ENCODE results near the gene SLC26A11.

Gene SLC26A11

GRCh38 chr17:80185968-80186367, 34.3 kb upstream of the SLC26A11 start:
- no peak overlapping the region for H3K4me3 ChIP-seq (replicated peaks in 1 of 2; ENCODE audit: low read depth in 2 of 2, low read length in 2 of 2)
- TF ChIP-seq CTCF (IDR thresholded peaks at IDR 0.05; ENCODE audit: low read depth, low read length), result no peak
- no peak for DNase-seq (ENCODE audit: low read depth in 2 of 2)

GRCh38 chr17:80187090-80187489, 33.1 kb upstream of the SLC26A11 start:
- DNase-seq (ENCODE audit: low read depth in 2 of 2), result peak; percentile 36 to 57
- H3K4me3 ChIP-seq (replicated peaks in 1 of 2; ENCODE audit: low read depth in 2 of 2, low read length in 2 of 2), result peak overlapping the region in 1 of 2 donors; percentile 39
- TF ChIP-seq CTCF (IDR thresholded peaks at IDR 0.05; ENCODE audit: low read depth, low read length), result no peak

GRCh38 chr17:80187515-80187941, 32.7 kb upstream of the SLC26A11 start:
- H3K4me3 ChIP-seq (replicated peaks in 1 of 2; ENCODE audit: low read depth in 2 of 2, low read length in 2 of 2), result peak overlapping the region in 1 of 2 donors; percentile 39
- peak; percentile 52 to 64 for DNase-seq (ENCODE audit: low read depth in 2 of 2)
- no peak for TF ChIP-seq CTCF (IDR thresholded peaks at IDR 0.05; ENCODE audit: low read depth, low read length)

- TF ChIP-seq CTCF (IDR thresholded peaks at IDR 0.05; ENCODE audit: low read depth, low read length), result no peak
- H3K4me3 ChIP-seq (replicated peaks in 1 of 2; ENCODE audit: low read depth in 2 of 2, low read length in 2 of 2), result no peak overlapping the region
- no peak for DNase-seq (ENCODE audit: low read depth in 2 of 2)
Measured at GRCh38 chr17:80189611-80190010, 30.6 kb upstream of the SLC26A11 start.

GRCh38 chr17:80190716-80191115, 29.5 kb upstream of the SLC26A11 start:
- DNase-seq (ENCODE audit: low read depth in 2 of 2), result no peak
- TF ChIP-seq CTCF (IDR thresholded peaks at IDR 0.05; ENCODE audit: low read depth, low read length), result no peak
- H3K4me3 ChIP-seq (replicated peaks in 1 of 2; ENCODE audit: low read depth in 2 of 2, low read length in 2 of 2), result no peak overlapping the region

GRCh38 chr17:80191192-80191591, 29.0 kb upstream of the SLC26A11 start:
- no peak overlapping the region for H3K4me3 ChIP-seq (replicated peaks in 1 of 2; ENCODE audit: low read depth in 2 of 2, low read length in 2 of 2)
- no peak for DNase-seq (ENCODE audit: low read depth in 2 of 2)
- no peak for TF ChIP-seq CTCF (IDR thresholded peaks at IDR 0.05; ENCODE audit: low read depth, low read length)

Measured in cardiac fibroblast (primary cell).